GM12872 (cell line): Measurements from ENCODE around the gene PHACTR3.

Experiments
- CTCF ChIP-seq: IDR thresholded peaks from 3 replicates; pipeline ENCODE4 v1.5.1; 2011; ENCODE audit warnings: low read depth, mild to moderate bottlenecking, low read length, moderate library complexity; ENCODE audit not compliant: insufficient read depth

PHACTR3 gene

GRCh38 chr20:59564943-59565342 lies 39.4 kb upstream of the PHACTR3 start:
- no peak for TF ChIP-seq CTCF

- TF ChIP-seq CTCF = no peak
Observed at GRCh38 chr20:59565768-59566461, 38.4 kb upstream of the PHACTR3 start.

GRCh38 chr20:59566631-59567524 lies 37.5 kb upstream of the PHACTR3 start:
- no peak for TF ChIP-seq CTCF

- no peak for TF ChIP-seq CTCF
Observed at GRCh38 chr20:59567585-59568508, 36.5 kb upstream of the PHACTR3 start.

GRCh38 chr20:59568509-59569024 lies 35.8 kb upstream of the PHACTR3 start:
- TF ChIP-seq CTCF = no peak

GRCh38 chr20:59569305-59569704 lies 35.0 kb upstream of the PHACTR3 start:
- TF ChIP-seq CTCF = no peak
